SK-N-SH treated with all-trans-retinoic acid at 6 μM for 48 hours (cell line): ENCODE results near the gene RAD51B.

Experiments used
- ATAC-seq: fragments of 200-7000 bp; cut with Tn5 transposase; 3 replicates; pipeline ENCODE4 v1.9.1; 2020; ENCODE audit warnings: mild to moderate bottlenecking, moderate library complexity
- BACH2 ChIP-seq: fragments of 250-450 bp; sonication (Bioruptor Pico); IDR thresholded peaks from 2 replicates; pipeline ENCODE4 v1.9.0; 2021; ENCODE audit warnings: mild to moderate bottlenecking, borderline replicate concordance
- CREB5 ChIP-seq: fragments of 250-450 bp; sonication (Bioruptor Pico); IDR thresholded peaks from 2 replicates; pipeline ENCODE4 v1.5.1; 2020; ENCODE audit warnings: low read depth, mild to moderate bottlenecking, moderate library complexity
- CSDC2 ChIP-seq: fragments of 250-450 bp; sonication (Bioruptor Pico); IDR thresholded peaks from 2 replicates; pipeline ENCODE4 v1.5.0; 2020; ENCODE audit warnings: mild to moderate bottlenecking, moderate library complexity
- GLIS3 ChIP-seq: fragments of 250-450 bp; sonication (Bioruptor Pico); IDR thresholded peaks from 2 replicates; pipeline ENCODE4 v1.5.0; 2020; ENCODE audit warnings: mild to moderate bottlenecking, moderate library complexity
- ISL1 ChIP-seq: fragments of 250-450 bp; sonication (Bioruptor Pico); IDR thresholded peaks from 2 replicates; pipeline ENCODE4 v2.1.2; 2022; ENCODE audit warnings: mild to moderate bottlenecking, moderate library complexity
- PATZ1 ChIP-seq: fragments of 250-450 bp; sonication (Bioruptor Pico); IDR thresholded peaks from 2 replicates; pipeline ENCODE4 v1.8.0; 2020; ENCODE audit warnings: mild to moderate bottlenecking, moderate library complexity, borderline replicate concordance
- PPARA ChIP-seq: fragments of 250-450 bp; sonication (Bioruptor Pico); IDR thresholded peaks from 2 replicates; pipeline ENCODE4 v1.5.0; 2020; ENCODE audit warnings: mild to moderate bottlenecking, borderline replicate concordance
- RARB ChIP-seq: fragments of 250-450 bp; sonication (Bioruptor Pico); IDR thresholded peaks from 2 replicates; pipeline ENCODE4 v1.8.0; 2021; ENCODE audit warnings: mild to moderate bottlenecking, moderate library complexity
- SNAI2 ChIP-seq: fragments of 250-450 bp; sonication (Bioruptor Pico); IDR thresholded peaks from 2 replicates; pipeline ENCODE4 v1.5.0; 2020; ENCODE audit warnings: mild to moderate bottlenecking, moderate library complexity
- TCF4 ChIP-seq: fragments of 250-450 bp; sonication (Bioruptor Pico); IDR thresholded peaks from 2 replicates; pipeline ENCODE4 v1.8.0; 2021; ENCODE audit warnings: mild to moderate bottlenecking, moderate library complexity, borderline replicate concordance
- TSHZ2 ChIP-seq: fragments of 250-450 bp; sonication (Bioruptor Pico); IDR thresholded peaks from 2 replicates; pipeline ENCODE4 v1.5.0; 2020; ENCODE audit warnings: mild to moderate bottlenecking, moderate library complexity
- ZFP30 ChIP-seq: fragments of 450-650 bp; formaldehyde crosslinking; IDR thresholded peaks from 2 replicates; pipeline ENCODE4 v1.5.0; 2022; ENCODE audit warnings: mild to moderate bottlenecking, moderate library complexity
- ZNF565 ChIP-seq: fragments of 450-650 bp; formaldehyde crosslinking; conservative IDR thresholded peaks from 2 replicates; pipeline ENCODE4 v1.5.0; 2020; ENCODE audit warnings: low read depth, mild to moderate bottlenecking, moderate library complexity
- ZNF70 ChIP-seq: fragments of 450-650 bp; formaldehyde crosslinking; IDR thresholded peaks from 2 replicates; pipeline ENCODE4 v1.5.0; 2020; ENCODE audit warnings: mild to moderate bottlenecking, moderate library complexity
- ZNF8 ChIP-seq: fragments of 450-650 bp; formaldehyde crosslinking; IDR thresholded peaks from 2 replicates; pipeline ENCODE4 v1.5.0; 2020; ENCODE audit warnings: mild to moderate bottlenecking, moderate library complexity

Gene RAD51B

DNA sequence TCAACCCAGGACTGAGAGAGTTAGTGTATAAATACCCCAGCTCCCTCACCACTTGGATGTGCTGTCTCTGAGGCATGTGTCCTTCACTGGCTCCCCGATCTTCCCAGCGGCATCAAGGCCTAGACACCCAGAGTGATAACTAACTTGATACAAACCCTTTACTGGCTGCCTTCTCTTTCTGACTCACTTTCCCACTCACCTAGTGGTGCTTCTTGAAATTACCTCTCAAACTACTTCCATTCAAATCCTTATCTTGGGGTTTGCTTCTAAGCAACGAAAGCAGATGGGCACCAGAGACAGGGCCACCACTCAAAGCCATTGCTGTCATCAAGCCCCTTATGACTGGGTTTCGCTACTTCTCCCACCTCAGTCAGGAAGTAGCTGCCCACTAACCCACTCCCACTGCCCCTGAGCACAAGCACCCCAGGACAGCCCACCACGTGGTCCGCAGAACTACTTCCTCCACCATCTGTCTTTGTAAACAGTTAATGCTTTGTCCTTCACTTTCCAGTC is 956.1 kb downstream of the RAD51B start:
- TF ChIP-seq SNAI2 (no peak), ZNF70 (CRISPR knock-in tag) (no peak), CREB5 (CRISPR knock-in tag) (no peak), PPARA (CRISPR knock-in tag) (no peak), RARB (CRISPR knock-in tag) (no peak), TSHZ2 (CRISPR knock-in tag) (no peak), ZNF8 (CRISPR knock-in tag) (no peak), ZNF565 (CRISPR knock-in tag) (no peak), GLIS3 (CRISPR knock-in tag) (no peak), TCF4 (CRISPR knock-in tag) (no peak), ISL1 (no peak), CSDC2 (CRISPR knock-in tag) (no peak), BACH2 (CRISPR knock-in tag) (no peak)
- ATAC-seq: no peak

GRCh38 chr14:68777644-68778043 is 958.1 kb downstream of the RAD51B start:
- TF ChIP-seq PATZ1: no peak
- no peak for TF ChIP-seq TSHZ2 (CRISPR knock-in tag)
- TF ChIP-seq ZFP30 (CRISPR knock-in tag): no peak
- no peak for ATAC-seq
